Thyroid gland (tissue), 4 donors: ENCODE results near the gene ADAM22.

Experiments
- POLR2A ChIP-seq, 2 donors: fragments of 450-650 bp; IDR thresholded peaks; one replicate each; pipeline ENCODE4 v1.6.1; 2017; ENCODE audit warnings: antibody characterized with exemption in 2 of 2, mild to moderate bottlenecking in 2 of 2, moderate library complexity in 1 of 2
- TF ChIP-seq, protein P1 (sequence below), 6 experiments: fragments of 200-600 bp in 3 of 6; fragments of 450-650 bp in 3 of 6; sonication (generic) in 3 of 6; IDR thresholded peaks; one replicate each; pipeline ENCODE4 v1.5.1; 2016 to 2019; ENCODE audit warnings: antibody characterized with exemption in 6 of 6, mild to moderate bottlenecking in 2 of 6, inconsistent platforms in 1 of 6, moderate library complexity in 1 of 6

DNA sequence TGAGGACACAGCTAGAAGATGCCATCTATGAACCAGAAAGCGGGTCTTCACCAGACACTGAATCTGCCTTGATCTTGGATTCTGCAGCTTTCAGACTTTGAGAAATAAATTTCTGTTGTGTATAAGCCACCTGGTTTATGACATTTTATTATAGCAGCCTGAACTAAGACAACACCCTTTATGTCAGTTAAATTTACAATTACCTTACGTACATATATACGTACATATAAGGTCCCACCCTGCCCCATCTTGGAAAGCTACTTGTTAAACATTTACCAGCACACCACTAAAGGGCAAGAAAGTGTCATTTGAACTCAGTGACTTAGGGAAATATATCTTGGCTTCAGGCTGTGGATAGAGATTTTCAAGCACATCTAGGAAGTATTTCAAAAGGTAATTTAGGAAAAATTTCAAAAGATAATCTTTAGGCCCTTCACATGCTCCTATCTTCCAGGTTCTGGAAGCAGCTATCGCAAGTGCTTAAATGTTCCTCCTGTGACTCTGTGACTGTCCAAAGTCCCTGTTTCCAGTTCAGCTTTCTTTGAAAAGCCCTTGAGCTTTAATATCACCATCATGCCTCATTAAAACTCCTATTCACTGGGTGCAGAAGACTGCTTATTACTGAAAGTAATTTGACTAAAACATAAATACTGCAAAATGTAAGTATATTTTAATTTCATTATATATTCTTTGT is 295.4 kb downstream of the ADAM22 start:
- TF ChIP-seq, protein P1, sequence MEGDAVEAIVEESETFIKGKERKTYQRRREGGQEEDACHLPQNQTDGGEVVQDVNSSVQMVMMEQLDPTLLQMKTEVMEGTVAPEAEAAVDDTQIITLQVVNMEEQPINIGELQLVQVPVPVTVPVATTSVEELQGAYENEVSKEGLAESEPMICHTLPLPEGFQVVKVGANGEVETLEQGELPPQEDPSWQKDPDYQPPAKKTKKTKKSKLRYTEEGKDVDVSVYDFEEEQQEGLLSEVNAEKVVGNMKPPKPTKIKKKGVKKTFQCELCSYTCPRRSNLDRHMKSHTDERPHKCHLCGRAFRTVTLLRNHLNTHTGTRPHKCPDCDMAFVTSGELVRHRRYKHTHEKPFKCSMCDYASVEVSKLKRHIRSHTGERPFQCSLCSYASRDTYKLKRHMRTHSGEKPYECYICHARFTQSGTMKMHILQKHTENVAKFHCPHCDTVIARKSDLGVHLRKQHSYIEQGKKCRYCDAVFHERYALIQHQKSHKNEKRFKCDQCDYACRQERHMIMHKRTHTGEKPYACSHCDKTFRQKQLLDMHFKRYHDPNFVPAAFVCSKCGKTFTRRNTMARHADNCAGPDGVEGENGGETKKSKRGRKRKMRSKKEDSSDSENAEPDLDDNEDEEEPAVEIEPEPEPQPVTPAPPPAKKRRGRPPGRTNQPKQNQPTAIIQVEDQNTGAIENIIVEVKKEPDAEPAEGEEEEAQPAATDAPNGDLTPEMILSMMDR (IDR thresholded peaks at IDR 0.05) = no peak
- no peak for TF ChIP-seq POLR2A (IDR thresholded peaks at IDR 0.05)
